Measurements from ENCODE around the gene NGDN.

The NGDN gene

GRCh38 chr14:23457587-23458445 lies 11.7 kb upstream of the NGDN start (continued):
- no peak for TF ChIP-seq ZNF280D (tag by site-specific recombination; IDR thresholded peaks at IDR 0.05)
- TF ChIP-seq ZFP3 (tag by site-specific recombination; IDR thresholded peaks at IDR 0.05; ENCODE audit: low read depth), result no peak
- TF ChIP-seq ZNF140 (tag by site-specific recombination; IDR thresholded peaks at IDR 0.05), result no peak
- TF ChIP-seq ZNF449 (tag by site-specific recombination; IDR thresholded peaks at IDR 0.05), result no peak
- TF ChIP-seq CTCF (tag by site-specific recombination; IDR thresholded peaks at IDR 0.05), result no peak
- no peak for TF ChIP-seq ZBTB17 (tag by site-specific recombination; IDR thresholded peaks at IDR 0.05)
- no peak for TF ChIP-seq ZNF114 (tag by site-specific recombination; IDR thresholded peaks at IDR 0.05)
- TF ChIP-seq ZNF155 (tag by site-specific recombination; IDR thresholded peaks at IDR 0.05), result no peak
- TF ChIP-seq KLF8 (tag by site-specific recombination; IDR thresholded peaks at IDR 0.05), result no peak
- no peak for TF ChIP-seq ZNF76 (tag by site-specific recombination; IDR thresholded peaks at IDR 0.05; ENCODE audit: borderline replicate concordance, low read depth)

GRCh38 chr14:23460960-23461359 lies 8.5 kb upstream of the NGDN start:
- Histone ChIP-seq H3K36me3 (ENCODE audit: control insufficient read depth in 2 of 2, insufficient read depth in 1 of 2, low read length in 2 of 2) (no peaks in the 10 kb centered on the region), H3K27ac (ENCODE audit: extremely low read depth, low read depth, low read length) (no peak overlapping the region), H3K4me1 (ENCODE audit: control insufficient read depth, insufficient read depth, low read length) (no peaks in the 10 kb centered on the region), H3K4me3 (ENCODE audit: low read depth, low read length) (no peak overlapping the region), H3K9me3 (ENCODE audit: control insufficient read depth, insufficient read depth, low read depth, low read length) (no peaks in the 10 kb centered on the region)
- ChIA-PET CTCF (interaction anchor here (1.2 kb wide), 1 partner anchor 392 kb away, joined by 5 read pairs; no protein-coding TSS in a partner anchor), POLR2A (no interaction called here)
- no peak for TF ChIP-seq GLI2 (tag by site-specific recombination; IDR thresholded peaks at IDR 0.05; ENCODE audit: borderline replicate concordance, low read depth)

GRCh38 chr14:23464700-23465099 lies 4.8 kb upstream of the NGDN start:
- H3K27ac ChIP-seq (ENCODE audit: extremely low read depth, low read depth, low read length), result no peak overlapping the region
- no peak overlapping the region for H3K4me3 ChIP-seq (ENCODE audit: low read depth, low read length)
- ChIA-PET CTCF (interaction anchor here (0.6 to 0.7 kb wide), 2 partner anchors 78 to 507 kb away, joined by 3 to 5 read pairs; no protein-coding TSS in a partner anchor), POLR2A (interaction anchor here (0.6 kb wide), 1 partner anchor 179 kb away, joined by 8 read pairs; no protein-coding TSS in a partner anchor)
- no peaks in the 10 kb centered on the region for H3K9me3 ChIP-seq (ENCODE audit: control insufficient read depth, insufficient read depth, low read depth, low read length)
- no peaks in the 10 kb centered on the region for H3K36me3 ChIP-seq (ENCODE audit: control insufficient read depth in 2 of 2, insufficient read depth in 1 of 2, low read length in 2 of 2)
- no peaks in the 10 kb centered on the region for H3K4me1 ChIP-seq (ENCODE audit: control insufficient read depth, insufficient read depth, low read length)
- no peak for TF ChIP-seq ZNF549 (tag by site-specific recombination; IDR thresholded peaks at IDR 0.05)
- no peak for TF ChIP-seq ZNF214 (tag by site-specific recombination; IDR thresholded peaks at IDR 0.05; ENCODE audit: borderline replicate concordance)
- no peak for TF ChIP-seq ZNF621 (tag by site-specific recombination; IDR thresholded peaks at IDR 0.05)
- TF ChIP-seq ZNF785 (tag by site-specific recombination; IDR thresholded peaks at IDR 0.05), result no peak
- TF ChIP-seq ZBTB49 (tag by site-specific recombination; IDR thresholded peaks at IDR 0.05; ENCODE audit: low read depth), result no peak
- TF ChIP-seq ZBTB7A (tag by site-specific recombination; IDR thresholded peaks at IDR 0.05; ENCODE audit: low read depth), result no peak
- TF ChIP-seq ZNF2 (tag by site-specific recombination; IDR thresholded peaks at IDR 0.05), result no peak
- TF ChIP-seq ZSCAN5A (tag by site-specific recombination; IDR thresholded peaks at IDR 0.05), result no peak
- TF ChIP-seq ZNF654 (tag by site-specific recombination; IDR thresholded peaks at IDR 0.05; ENCODE audit: low read depth), result no peak
